Lung (tissue), 12 donors: ENCODE data around the gene PALLD. TPM values are rescaled to one million over a fixed set of nuclear protein-coding genes. Genes with fewer than 3 reads are reported as not detected.

Experiments used
- ATAC-seq: fragments of 200-7000 bp; cut with Tn5 transposase; one replicate; pipeline ENCODE4 v1.9.1; 2020; ENCODE audit warnings: moderate number of reproducible peaks; ENCODE audit not compliant: insufficient read depth, low FRiP score
- DNase-seq, 3 donors: peaks; one replicate each; pipeline ENCODE4 v3.0.0-alpha.2; 2013 to 2017
- H3K27ac ChIP-seq, 2 donors: one replicate each; pipeline ENCODE4 v1.5.1; 2013; ENCODE audit warnings: mild to moderate bottlenecking in 2 of 2, moderate library complexity in 2 of 2, control low read depth in 1 of 2, inconsistent platforms in 1 of 2, low read depth in 1 of 2, low read length in 1 of 2
- H3K27me3 ChIP-seq, 3 donors: one replicate each; pipeline ENCODE4 v1.5.1; 2013; ENCODE audit warnings: low read length in 2 of 3; ENCODE audit not compliant: control insufficient read depth in 3 of 3, insufficient read depth in 3 of 3
- H3K36me3 ChIP-seq, 4 donors: one replicate each; pipeline ENCODE4 v1.5.1; 2013; ENCODE audit warnings: low read length in 4 of 4, mild to moderate bottlenecking in 1 of 4, moderate library complexity in 1 of 4; ENCODE audit not compliant: control insufficient read depth in 4 of 4, insufficient read depth in 4 of 4
- H3K4me1 ChIP-seq, 5 donors: one replicate each; pipeline ENCODE4 v1.5.1; 2013; ENCODE audit warnings: low read length in 5 of 5, mild to moderate bottlenecking in 2 of 5, moderate library complexity in 1 of 5; ENCODE audit not compliant: control insufficient read depth in 5 of 5, insufficient read depth in 5 of 5
- H3K4me3 ChIP-seq: one replicate; pipeline ENCODE4 v1.5.1; 2013; ENCODE audit warnings: mild to moderate bottlenecking, control low read depth, moderate library complexity
- H3K9ac ChIP-seq, 2 donors: one replicate each; pipeline ENCODE4 v1.5.1; 2013; ENCODE audit warnings: low read length in 2 of 2, control low read depth in 1 of 2; ENCODE audit not compliant: insufficient read depth in 1 of 2
- H3K9me3 ChIP-seq, 4 donors: one replicate each; pipeline ENCODE4 v1.5.1; 2013; ENCODE audit warnings: low read length in 3 of 4, mild to moderate bottlenecking in 1 of 4, moderate library complexity in 1 of 4; ENCODE audit not compliant: control insufficient read depth in 4 of 4, insufficient read depth in 3 of 4
- WGBS, 2 donors: extraction: QIAGEN DNeasy Blood & Tissue Kit; methylation state at CpG; one replicate each; pipeline ENCODE4 v1.1.7; 2013; 5-methylcytosine and 5-hydroxymethylcytosine counted together
- polyA plus RNA-seq, 2 donors: library from polyadenylated mRNA; stranded (reverse); fragments of 200-250 nt; gene quantifications; one replicate each; pipeline ENCODE4 v1.2.1, GENCODE V29; 2013
- total RNA-seq, 2 donors: library from RNA; depleted of rRNA in 1 of 2; stranded (reverse); fragments of >200 nt in 1 of 2; gene quantifications; one replicate each; pipeline ENCODE4 v1.2.1, GENCODE V29; 2014 to 2021
- TF ChIP-seq, protein P1 (sequence below): IDR thresholded peaks from 2 replicates; pipeline ENCODE4 v1.5.1; 2012; ENCODE audit warnings: mild to moderate bottlenecking; ENCODE audit errors: control extremely low read depth, extremely low read depth
- donor health status: control.
- donor health status: control.
- donor health status: Bipolar disorder and iron deficiency.
- donor health status: healthy.
- donor health status: DM: yes; HTN: yes; CAD: no.

PALLD gene
- total and polyA plus RNA-seq, 4 donors: 20.7 to 139 (median 63.0) TPM

DNA sequence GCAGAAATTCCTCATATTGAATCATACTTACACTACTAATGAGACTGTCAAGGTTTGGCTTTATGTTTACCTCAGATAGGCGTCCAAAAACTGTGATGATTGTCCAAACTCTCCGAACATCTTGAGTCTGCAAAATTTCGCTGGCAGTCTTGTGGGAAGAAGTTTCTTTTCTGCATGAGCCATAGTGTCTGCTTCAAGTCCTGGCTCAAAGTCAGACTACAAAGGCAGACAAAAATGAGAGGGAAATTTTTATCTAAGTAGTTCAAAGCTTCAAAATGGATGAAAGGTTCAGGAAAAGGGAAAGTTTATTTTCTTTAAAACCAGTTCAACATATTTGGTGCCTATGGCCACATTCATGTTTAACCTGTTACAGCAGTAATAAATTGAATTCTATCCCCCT is 40.7 kb downstream of the PALLD start:
- no peak overlapping the region for H3K27ac ChIP-seq
- WGBS, 2 donors: 67 to 81% methylated on average over 3 of the region's 3 CpGs
- TF ChIP-seq, protein P1, sequence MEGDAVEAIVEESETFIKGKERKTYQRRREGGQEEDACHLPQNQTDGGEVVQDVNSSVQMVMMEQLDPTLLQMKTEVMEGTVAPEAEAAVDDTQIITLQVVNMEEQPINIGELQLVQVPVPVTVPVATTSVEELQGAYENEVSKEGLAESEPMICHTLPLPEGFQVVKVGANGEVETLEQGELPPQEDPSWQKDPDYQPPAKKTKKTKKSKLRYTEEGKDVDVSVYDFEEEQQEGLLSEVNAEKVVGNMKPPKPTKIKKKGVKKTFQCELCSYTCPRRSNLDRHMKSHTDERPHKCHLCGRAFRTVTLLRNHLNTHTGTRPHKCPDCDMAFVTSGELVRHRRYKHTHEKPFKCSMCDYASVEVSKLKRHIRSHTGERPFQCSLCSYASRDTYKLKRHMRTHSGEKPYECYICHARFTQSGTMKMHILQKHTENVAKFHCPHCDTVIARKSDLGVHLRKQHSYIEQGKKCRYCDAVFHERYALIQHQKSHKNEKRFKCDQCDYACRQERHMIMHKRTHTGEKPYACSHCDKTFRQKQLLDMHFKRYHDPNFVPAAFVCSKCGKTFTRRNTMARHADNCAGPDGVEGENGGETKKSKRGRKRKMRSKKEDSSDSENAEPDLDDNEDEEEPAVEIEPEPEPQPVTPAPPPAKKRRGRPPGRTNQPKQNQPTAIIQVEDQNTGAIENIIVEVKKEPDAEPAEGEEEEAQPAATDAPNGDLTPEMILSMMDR: no peak
- no peaks in the 10 kb centered on the region for H3K9me3 ChIP-seq
- no peak overlapping the region for H3K4me3 ChIP-seq
- H3K36me3 ChIP-seq: no peaks in the 10 kb centered on the region
- no peak overlapping the region for H3K9ac ChIP-seq
- no peaks in the 10 kb centered on the region for H3K27me3 ChIP-seq
- ATAC-seq: no peak
- DNase-seq: peak in 2 of 3 donors; percentile 11 to 59
- peaks cover 0 to 14% (median 6%) of the 10 kb centered on the region in 5 donors for H3K4me1 ChIP-seq

DNA sequence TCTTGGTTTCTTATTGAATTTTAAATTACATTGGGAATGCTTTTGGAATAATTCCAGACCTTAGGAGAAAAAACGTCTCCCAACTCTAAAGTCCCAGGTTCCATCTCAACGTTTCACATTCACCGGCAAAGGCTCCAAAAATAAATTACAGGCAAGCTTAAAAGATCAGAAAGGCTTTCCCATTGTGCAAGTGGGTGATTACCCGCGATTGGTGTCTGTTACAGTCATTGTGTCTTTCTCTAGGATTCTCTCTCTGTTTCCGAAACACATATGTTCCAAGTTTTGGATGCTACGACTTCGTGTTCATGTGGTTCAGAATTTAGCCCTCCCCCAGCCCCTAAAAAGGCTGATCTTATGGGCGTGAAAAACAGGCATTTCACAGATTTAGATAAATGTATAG is 41.8 kb downstream of the PALLD start:
- 85 to 88% methylated on average over 9 of the region's 9 CpGs for WGBS, 2 donors
- peaks cover 0 to 17% (median 6%) of the 10 kb centered on the region in 5 donors for H3K4me1 ChIP-seq
- H3K4me3 ChIP-seq: no peak overlapping the region
- no peak overlapping the region for H3K9ac ChIP-seq
- no peak overlapping the region for H3K27ac ChIP-seq
- no peaks in the 10 kb centered on the region for H3K27me3 ChIP-seq
- H3K36me3 ChIP-seq: no peaks in the 10 kb centered on the region
- no peak for DNase-seq
- TF ChIP-seq, protein P1: no peak
- ATAC-seq: no peak
- no peaks in the 10 kb centered on the region for H3K9me3 ChIP-seq

DNA sequence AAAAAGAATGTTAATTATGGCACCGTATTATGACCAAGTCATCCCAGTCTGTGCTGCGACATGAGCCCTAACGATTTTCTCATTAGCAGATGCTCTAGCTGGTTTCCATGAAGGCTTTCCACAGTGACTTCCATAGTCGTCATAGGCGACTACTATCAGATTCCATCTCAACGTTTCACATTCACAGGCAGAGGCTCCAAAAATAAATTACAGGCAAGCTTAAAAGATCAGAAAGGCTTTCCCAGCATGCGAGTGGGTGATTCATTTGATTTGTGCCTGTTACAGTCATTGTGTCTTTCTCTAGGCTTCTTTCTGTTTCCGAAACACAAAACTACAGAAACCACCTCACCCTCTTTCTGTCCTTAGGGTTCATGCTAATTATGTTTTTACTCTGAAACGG is 43.2 kb downstream of the PALLD start:
- DNase-seq: no peak
- TF ChIP-seq, protein P1: no peak
- Histone ChIP-seq H3K27me3 (no peaks in the 10 kb centered on the region), H3K36me3 (no peaks in the 10 kb centered on the region), H3K4me1 (peaks cover 0 to 23% (median 8%) of the 10 kb centered on the region in 5 donors), H3K9ac (no peak overlapping the region), H3K4me3 (no peak overlapping the region), H3K27ac (peak overlapping the region in 1 of 2 donors; percentile 41), H3K9me3 (no peaks in the 10 kb centered on the region)
- no peak for ATAC-seq
- WGBS, 2 donors: 82 to 88% methylated on average over 9 of the region's 9 CpGs
